D721Med (cell line): Measurements from ENCODE around the gene ISM1.
A peak's percentile ranks its signal among the peaks of the same experiment; 100 is the strongest.

Source experiments
- DNase-seq: peaks from one replicate; pipeline ENCODE4 v3.0.0; 2011; ENCODE audit warnings: low spot score; ENCODE audit not compliant: insufficient read length
- FAIRE-seq: peaks from 2 replicates; lab custom pipeline; 2011; peaks lifted over from hg19 to GRCh38; lab: Jason Lieb, UNC
- CTCF ChIP-seq: IDR thresholded peaks from 2 replicates; pipeline ENCODE4 v1.5.1; 2012; ENCODE audit warnings: mild to moderate bottlenecking, control low read depth; ENCODE audit not compliant: insufficient read depth; ENCODE audit errors: missing control alignments

The ISM1 gene

GRCh38 chr20:13322621-13323020 is 101.5 kb downstream of the ISM1 start:
- no peak for TF ChIP-seq CTCF
- FAIRE-seq: no peak

GRCh38 chr20:13325033-13325432 is 104.0 kb downstream of the ISM1 start:
- TF ChIP-seq CTCF: peak; percentile 40
- DNase-seq (no peak), FAIRE-seq (no peak)

More at GRCh38 chr20:13322621-13323020, 101.5 kb downstream of the ISM1 start:
- DNase-seq: no peak

GRCh38 chr20:13325796-13326340 is 104.8 kb downstream of the ISM1 start:
- no peak for DNase-seq
- TF ChIP-seq CTCF: no peak
- no peak for FAIRE-seq

- no peak for DNase-seq
- FAIRE-seq: no peak
- no peak for TF ChIP-seq CTCF
These were observed 110.5 kb downstream of the ISM1 start for GRCh38 chr20:13331536-13331935.

- FAIRE-seq (no peak), DNase-seq (no peak)
- TF ChIP-seq CTCF: no peak
These were observed 112.0 kb downstream of the ISM1 start for GRCh38 chr20:13333036-13333435.

- no peak for TF ChIP-seq CTCF
- FAIRE-seq: no peak
- DNase-seq: no peak
These were observed 112.7 kb downstream of the ISM1 start for GRCh38 chr20:13333793-13334192.

GRCh38 chr20:13336308-13337089 is 115.4 kb downstream of the ISM1 start:
- no peak for FAIRE-seq
- no peak for DNase-seq
- TF ChIP-seq CTCF: no peak
